Fibroblast of lung (primary cell): Measurements from ENCODE around the gene TRIM62. TPM values are rescaled to one million over a fixed set of nuclear protein-coding genes. Genes with fewer than 3 reads are reported as not detected.
A peak's percentile ranks its signal among the peaks of the same experiment; 100 is the strongest.

Source experiments
- DNase-seq, 2 donors: peaks; one replicate each; pipeline versions ENCODE4 v3.0.0 to v3.0.0-alpha.2; 2010; ENCODE audit warnings: low read depth in 2 of 2
- H2AFZ ChIP-seq: 2 replicates; pipeline ENCODE4 v1.5.1; 2012; ENCODE audit warnings: low read length, control low read depth, inconsistent platforms
- H3K27ac ChIP-seq: 2 replicates; pipeline ENCODE4 v1.5.1; 2011; ENCODE audit warnings: low read length, control low read depth; ENCODE audit not compliant: insufficient read depth
- H3K27me3 ChIP-seq: 2 replicates; pipeline ENCODE4 v1.5.1; 2011; ENCODE audit warnings: mild to moderate bottlenecking, low read length; ENCODE audit not compliant: control insufficient read depth, insufficient read depth
- H3K36me3 ChIP-seq: 2 replicates; pipeline ENCODE4 v1.5.1; 2011; ENCODE audit warnings: low read length; ENCODE audit not compliant: control insufficient read depth, insufficient read depth
- H3K4me1 ChIP-seq: 2 replicates; pipeline ENCODE4 v1.5.1; 2011; ENCODE audit warnings: low read length; ENCODE audit not compliant: control insufficient read depth, insufficient read depth; ENCODE audit errors: extremely low read depth
- H3K4me2 ChIP-seq: 2 replicates; pipeline ENCODE4 v1.5.1; 2011; ENCODE audit warnings: low read length, control low read depth; ENCODE audit not compliant: insufficient read depth; ENCODE audit errors: extremely low read depth
- H3K4me3 ChIP-seq, 4 experiments: fragments of 200-600 bp in 1 of 4; sonication (generic) in 1 of 4; replicated peaks in 1 of 4; 2 replicates each; pipeline ENCODE4 v1.5.1; 2011 to 2016; ENCODE audit warnings: low read length in 4 of 4, low read depth in 3 of 4, mild to moderate bottlenecking in 3 of 4, control low read depth in 2 of 4, inconsistent platforms in 1 of 4, mixed read lengths in 1 of 4; ENCODE audit not compliant: insufficient read depth in 1 of 4; ENCODE audit errors: control extremely low read depth in 1 of 4
- H3K79me2 ChIP-seq: 2 replicates; pipeline ENCODE4 v1.5.1; 2012; ENCODE audit warnings: mild to moderate bottlenecking, low read length, inconsistent platforms; ENCODE audit not compliant: control insufficient read depth, insufficient read depth
- H3K9ac ChIP-seq: 2 replicates; pipeline ENCODE4 v1.5.1; 2011; ENCODE audit warnings: mild to moderate bottlenecking, low read length, control low read depth; ENCODE audit not compliant: insufficient read depth
- H3K9me3 ChIP-seq: 2 replicates; pipeline ENCODE4 v1.5.1; 2012; ENCODE audit warnings: low read depth, low read length; ENCODE audit not compliant: control insufficient read depth, insufficient read depth
- H4K20me1 ChIP-seq: 2 replicates; pipeline ENCODE4 v1.5.1; 2011; ENCODE audit warnings: low read length; ENCODE audit not compliant: control insufficient read depth, insufficient read depth; ENCODE audit errors: extremely low read depth
- EZH2 ChIP-seq: IDR thresholded peaks from 2 replicates; pipeline ENCODE4 v1.5.1; 2012; ENCODE audit warnings: low read length, control low read depth, mild to moderate bottlenecking; ENCODE audit errors: missing control alignments
- polyA plus RNA-seq, 2 donors: library from polyadenylated mRNA; depleted of rRNA in 1 of 2; stranded (reverse) in 1 of 2; unstranded in 1 of 2; fragments of >200 nt; gene quantifications; 2 replicates each; pipeline ENCODE4 v1.2.1, GENCODE V29; 2011 to 2012; ENCODE audit warnings: missing spikeins in 1 of 2
- total RNA-seq: library from RNA; depleted of rRNA; stranded (reverse); fragments of >200 nt; gene quantifications from 2 replicates; pipeline ENCODE4 v1.2.1, GENCODE V29; 2014
- TF ChIP-seq, protein P1 (sequence below), 2 donors: IDR thresholded peaks in 1 of 2; conservative IDR thresholded peaks in 1 of 2; 1 replicate in 1 of 2; 2 replicates in 1 of 2; pipeline ENCODE4 v1.5.1; 2011 to 2012; ENCODE audit warnings: low read length in 2 of 2, control low read depth in 1 of 2, inconsistent platforms in 1 of 2, low read depth in 1 of 2, mild to moderate bottlenecking in 1 of 2

The TRIM62 gene
- total and polyA plus RNA-seq, 2 donors (not counting 1 experiment from before 2014, with no cell fraction given): 1.8 to 2.4 TPM

- no peak overlapping the region for H3K4me2 ChIP-seq
- H3K36me3 ChIP-seq: no peaks in the 10 kb centered on the region
- H4K20me1 ChIP-seq: no peaks in the 10 kb centered on the region
- DNase-seq: no peak
- TF ChIP-seq EZH2: no peak
- TF ChIP-seq, protein P1, sequence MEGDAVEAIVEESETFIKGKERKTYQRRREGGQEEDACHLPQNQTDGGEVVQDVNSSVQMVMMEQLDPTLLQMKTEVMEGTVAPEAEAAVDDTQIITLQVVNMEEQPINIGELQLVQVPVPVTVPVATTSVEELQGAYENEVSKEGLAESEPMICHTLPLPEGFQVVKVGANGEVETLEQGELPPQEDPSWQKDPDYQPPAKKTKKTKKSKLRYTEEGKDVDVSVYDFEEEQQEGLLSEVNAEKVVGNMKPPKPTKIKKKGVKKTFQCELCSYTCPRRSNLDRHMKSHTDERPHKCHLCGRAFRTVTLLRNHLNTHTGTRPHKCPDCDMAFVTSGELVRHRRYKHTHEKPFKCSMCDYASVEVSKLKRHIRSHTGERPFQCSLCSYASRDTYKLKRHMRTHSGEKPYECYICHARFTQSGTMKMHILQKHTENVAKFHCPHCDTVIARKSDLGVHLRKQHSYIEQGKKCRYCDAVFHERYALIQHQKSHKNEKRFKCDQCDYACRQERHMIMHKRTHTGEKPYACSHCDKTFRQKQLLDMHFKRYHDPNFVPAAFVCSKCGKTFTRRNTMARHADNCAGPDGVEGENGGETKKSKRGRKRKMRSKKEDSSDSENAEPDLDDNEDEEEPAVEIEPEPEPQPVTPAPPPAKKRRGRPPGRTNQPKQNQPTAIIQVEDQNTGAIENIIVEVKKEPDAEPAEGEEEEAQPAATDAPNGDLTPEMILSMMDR (conservative IDR thresholded peaks at IDR 0.05 in 1 of 2, IDR thresholded peaks at IDR 0.05 in 1 of 2; ENCODE audit: low read depth in 1 of 2, low read length in 2 of 2): no peak
- H3K9me3 ChIP-seq: no peaks in the 10 kb centered on the region
- no peak overlapping the region for H2AFZ ChIP-seq
- no peaks in the 10 kb centered on the region for H3K27me3 ChIP-seq
- no peaks in the 10 kb centered on the region for H3K79me2 ChIP-seq
- H3K4me3 ChIP-seq: no peak overlapping the region
- no peak overlapping the region for H3K27ac ChIP-seq
- peaks cover 4% of the 10 kb centered on the region for H3K4me1 ChIP-seq
- no peak overlapping the region for H3K9ac ChIP-seq
These were observed 5.0 kb downstream of the TRIM62 start for GRCh38 chr1:33176887-33177286.

DNA sequence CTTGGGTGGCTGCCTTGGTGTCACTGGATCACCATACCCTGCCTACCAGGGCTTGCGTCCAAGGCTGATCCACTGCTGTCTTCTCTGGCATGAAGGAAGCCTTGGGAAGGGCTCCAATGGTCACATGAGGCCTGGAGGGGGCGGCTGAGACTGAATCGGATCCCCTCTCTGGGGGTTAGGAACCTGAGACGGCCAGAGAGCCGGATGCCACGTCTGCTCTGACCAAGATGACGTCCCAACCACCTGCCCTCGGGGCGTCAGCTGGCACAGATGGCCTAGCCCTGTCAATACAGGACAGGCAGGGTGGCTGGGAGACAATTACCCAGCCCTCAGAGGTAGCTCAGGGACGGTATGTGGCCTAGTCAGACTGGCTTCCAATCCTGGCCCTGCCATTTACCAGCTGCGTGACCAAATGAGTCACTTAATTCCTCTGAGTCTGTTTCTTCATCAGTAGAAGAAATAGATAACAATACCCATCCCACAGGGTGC, 5.4 kb downstream of the TRIM62 start:
- Histone ChIP-seq H3K4me1 (peaks cover 4% of the 10 kb centered on the region), H3K9ac (no peak overlapping the region), H3K36me3 (no peaks in the 10 kb centered on the region), H3K27ac (no peak overlapping the region), H4K20me1 (no peaks in the 10 kb centered on the region), H2AFZ (no peak overlapping the region), H3K4me3 (no peak overlapping the region), H3K27me3 (no peaks in the 10 kb centered on the region), H3K9me3 (no peaks in the 10 kb centered on the region), H3K4me2 (no peak overlapping the region), H3K79me2 (no peaks in the 10 kb centered on the region)
- DNase-seq: peak in 1 of 2 donors; percentile 76
- TF ChIP-seq EZH2: no peak
- TF ChIP-seq, protein P1 (conservative IDR thresholded peaks at IDR 0.05 in 1 of 2, IDR thresholded peaks at IDR 0.05 in 1 of 2; ENCODE audit: low read depth in 1 of 2, low read length in 2 of 2): no peak

DNA sequence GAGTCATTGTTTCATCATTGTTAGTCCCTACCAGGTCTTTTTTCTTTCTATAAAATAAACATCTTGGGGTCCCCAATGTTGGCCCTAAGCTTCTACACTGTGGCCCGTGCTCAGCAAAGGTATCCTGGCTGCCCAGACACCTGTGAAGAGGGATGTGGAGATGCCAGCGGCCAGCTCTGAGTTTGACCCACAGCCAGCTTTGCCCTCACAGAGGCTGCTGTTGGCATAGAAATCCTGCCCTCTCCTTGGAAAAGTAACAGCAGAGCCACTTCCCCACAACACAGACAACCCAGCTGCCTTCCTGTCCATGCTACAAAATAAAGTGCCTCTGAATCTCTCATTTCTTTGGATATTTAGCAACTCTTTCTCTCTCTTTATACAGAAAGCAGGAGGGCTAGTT, 6.0 kb downstream of the TRIM62 start:
- Histone ChIP-seq H3K27me3 (no peaks in the 10 kb centered on the region), H3K4me1 (peaks cover 4% of the 10 kb centered on the region), H3K9me3 (no peaks in the 10 kb centered on the region), H3K27ac (no peak overlapping the region), H3K79me2 (no peaks in the 10 kb centered on the region), H3K9ac (no peak overlapping the region), H4K20me1 (no peaks in the 10 kb centered on the region), H2AFZ (no peak overlapping the region), H3K4me2 (no peak overlapping the region), H3K4me3 (no peak overlapping the region), H3K36me3 (peaks cover 2% of the 10 kb centered on the region)
- TF ChIP-seq EZH2: no peak
- TF ChIP-seq, protein P1 (conservative IDR thresholded peaks at IDR 0.05 in 1 of 2, IDR thresholded peaks at IDR 0.05 in 1 of 2; ENCODE audit: low read depth in 1 of 2, low read length in 2 of 2): no peak
- no peak for DNase-seq
